NCI-H1417 (cell line): Measurements from ENCODE around the gene INHBE.
"Not testable (repeated sequence)": the region's sequence is repeated elsewhere in the genome, so short reads cannot be mapped to it uniquely, and the experiment has no call there.

ENCODE experiments used
- DNase-seq, 3 experiments: peaks; one replicate each; lab custom pipeline; 2025; lab: John Stamatoyannopoulos, UW

INHBE gene

DNA sequence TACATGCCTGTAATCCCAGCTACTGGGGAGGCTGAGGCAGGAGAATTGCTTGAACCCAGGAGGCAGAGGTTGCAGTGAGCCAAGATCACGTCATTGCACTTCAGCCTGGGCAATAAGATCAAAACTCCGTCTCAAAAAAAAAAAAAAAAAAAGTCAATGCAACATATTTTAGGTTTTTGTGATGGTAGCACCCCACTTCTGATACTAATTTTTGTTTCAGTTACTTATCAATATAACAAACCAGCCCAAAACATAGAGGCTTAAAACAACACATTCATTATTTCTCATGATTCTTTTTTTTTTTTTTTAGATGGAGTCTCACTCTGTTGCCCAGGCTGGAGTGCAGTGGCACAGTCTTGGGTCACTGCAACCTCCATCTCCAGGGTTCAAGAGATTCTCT, 13.7 kb upstream of the INHBE start:
- not testable (repeated sequence) for DNase-seq

- no peak for DNase-seq
Measured at GRCh38 chr12:57441846-57442427, 13.2 kb upstream of the INHBE start.

- not testable (repeated sequence) for DNase-seq
Measured at GRCh38 chr12:57444337-57444736, 10.8 kb upstream of the INHBE start.

GRCh38 chr12:57444744-57445143, 10.4 kb upstream of the INHBE start:
- no peak for DNase-seq

DNA sequence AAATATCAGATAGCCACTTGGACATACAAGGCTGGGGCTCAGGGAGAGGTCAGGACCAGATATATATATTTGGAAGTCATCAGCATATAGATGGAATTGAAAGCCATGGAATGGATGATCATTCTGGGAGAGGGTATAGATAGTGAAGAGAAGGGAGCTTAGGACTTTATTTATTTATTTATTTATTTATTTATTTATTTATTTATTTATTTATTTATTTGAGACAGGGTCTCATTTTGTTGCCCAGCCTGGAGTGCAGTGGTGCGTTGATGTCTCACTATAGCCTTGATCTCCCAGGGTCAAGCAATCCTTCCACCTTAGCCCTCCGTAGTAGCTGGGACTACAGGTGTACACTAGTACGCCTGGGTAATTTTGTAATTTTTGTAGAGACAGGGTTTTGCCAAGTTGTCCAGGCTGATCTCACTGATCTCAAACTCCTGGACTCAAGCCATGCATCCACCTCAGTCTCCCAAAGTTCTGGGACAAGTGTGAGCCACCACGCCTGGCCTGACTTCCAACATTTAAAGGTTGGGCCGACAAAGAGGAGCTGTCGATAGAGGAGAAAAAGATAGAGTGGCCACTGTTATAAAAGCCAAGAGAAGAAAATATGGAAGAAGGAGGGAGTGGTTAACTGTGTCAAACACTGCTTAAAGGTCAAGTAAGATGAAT, 8.7 kb upstream of the INHBE start:
- DNase-seq = no peak

DNA sequence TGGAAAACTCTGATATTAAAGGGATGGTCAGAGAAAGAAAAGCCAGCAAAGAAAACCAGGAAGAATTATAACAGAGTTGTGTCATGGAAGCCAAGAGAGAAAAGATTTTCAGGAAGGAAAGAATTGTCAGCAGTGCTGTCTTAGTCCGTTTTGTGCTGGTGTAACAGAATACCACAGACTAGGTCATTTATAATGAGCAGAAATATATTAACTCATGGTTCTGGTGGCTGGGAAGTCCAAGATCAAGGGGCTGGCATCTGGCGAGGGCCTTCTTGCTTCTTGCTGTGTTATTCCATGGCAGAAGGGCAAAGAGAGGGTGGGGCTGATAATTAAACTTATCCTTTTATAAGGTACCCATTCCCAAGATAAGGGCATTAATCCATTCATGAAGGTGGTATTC, 6.4 kb upstream of the INHBE start:
- no peak for DNase-seq

DNA sequence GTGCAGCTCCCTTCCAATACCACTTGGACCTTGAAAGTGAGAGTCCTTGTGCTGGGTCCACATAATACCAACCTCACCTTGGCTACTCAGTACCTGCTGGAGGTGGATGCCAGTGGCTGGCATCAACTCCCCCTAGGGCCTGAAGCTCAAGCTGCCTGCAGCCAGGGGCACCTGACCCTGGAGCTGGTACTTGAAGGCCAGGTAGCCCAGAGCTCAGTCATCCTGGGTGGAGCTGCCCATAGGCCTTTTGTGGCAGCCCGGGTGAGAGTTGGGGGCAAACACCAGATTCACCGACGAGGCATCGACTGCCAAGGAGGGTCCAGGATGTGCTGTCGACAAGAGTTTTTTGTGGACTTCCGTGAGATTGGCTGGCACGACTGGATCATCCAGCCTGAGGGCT, 5.7 kb upstream of the INHBE start:
- no peak for DNase-seq

DNA sequence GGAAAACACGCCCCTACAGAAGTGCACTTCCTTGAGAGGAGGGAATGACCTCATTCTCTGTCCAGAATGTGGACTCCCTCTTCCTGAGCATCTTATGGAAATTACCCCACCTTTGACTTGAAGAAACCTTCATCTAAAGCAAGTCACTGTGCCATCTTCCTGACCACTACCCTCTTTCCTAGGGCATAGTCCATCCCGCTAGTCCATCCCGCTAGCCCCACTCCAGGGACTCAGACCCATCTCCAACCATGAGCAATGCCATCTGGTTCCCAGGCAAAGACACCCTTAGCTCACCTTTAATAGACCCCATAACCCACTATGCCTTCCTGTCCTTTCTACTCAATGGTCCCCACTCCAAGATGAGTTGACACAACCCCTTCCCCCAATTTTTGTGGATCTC, 5.0 kb upstream of the INHBE start:
- DNase-seq = no peak

GRCh38 chr12:57451233-57451778, 3.8 kb upstream of the INHBE start:
- no peak for DNase-seq

DNA sequence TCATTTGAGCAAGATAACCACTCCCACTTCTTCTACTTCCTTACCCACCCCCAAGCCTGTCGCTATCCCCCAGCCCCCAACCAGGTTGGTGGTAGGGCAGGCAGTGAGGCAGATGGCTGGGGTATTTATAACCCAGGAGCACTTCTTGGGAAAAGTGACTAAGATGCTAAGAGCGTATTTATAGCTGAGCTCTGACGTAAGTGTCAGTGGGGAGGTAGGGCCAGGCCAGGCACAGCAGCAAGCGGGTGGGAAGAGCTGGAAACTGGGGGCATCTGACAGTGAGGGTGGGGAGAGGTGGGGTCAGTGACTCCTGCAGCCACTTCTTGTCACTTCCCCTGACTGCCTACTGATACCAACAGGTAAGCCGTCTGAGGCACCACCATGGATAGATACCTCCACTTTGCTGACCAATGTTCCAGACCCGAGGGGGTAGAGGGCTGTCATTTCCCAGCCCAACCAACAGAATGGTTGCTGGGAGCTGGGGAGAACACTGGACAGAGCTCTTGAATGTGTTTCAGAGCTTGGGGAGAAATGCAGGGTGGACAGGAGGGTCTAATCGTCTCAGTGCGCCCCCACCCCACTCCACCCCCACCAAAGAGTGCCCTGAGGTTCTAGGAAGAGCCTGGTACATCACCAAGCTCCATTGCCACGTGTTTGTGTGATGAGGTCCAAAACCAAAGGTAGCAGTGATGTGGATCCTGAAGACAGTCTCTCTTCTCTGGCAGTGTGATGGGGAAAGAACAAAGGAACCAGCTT, 2.7 kb upstream of the INHBE start:
- DNase-seq = no peak

DNA sequence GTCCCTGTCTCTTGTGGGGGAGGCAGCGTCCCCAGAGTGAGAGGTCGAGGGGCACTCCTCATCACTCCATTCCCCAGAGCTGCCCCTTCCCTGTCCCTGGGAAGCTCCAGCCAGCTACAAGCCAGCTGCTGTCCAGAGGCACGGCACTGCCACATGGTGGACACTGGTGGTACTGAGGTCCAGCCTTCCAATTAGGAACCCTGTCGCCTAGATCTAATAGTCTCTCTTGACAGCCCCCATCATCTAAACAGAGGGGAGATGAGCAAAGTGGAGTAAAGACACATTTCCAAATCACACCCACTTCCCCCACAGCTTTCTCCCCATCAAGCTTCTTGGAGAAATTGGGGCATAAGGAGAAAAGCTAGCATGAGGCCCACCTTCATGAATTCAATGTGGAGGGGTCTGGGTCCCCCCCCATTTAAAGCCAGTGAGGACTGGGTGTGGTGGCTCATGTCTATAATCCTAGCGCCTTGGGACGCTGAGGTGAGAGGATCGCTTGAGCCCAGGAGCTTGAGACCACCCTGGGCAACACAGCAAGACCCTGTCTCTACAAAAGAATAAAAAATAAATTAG, 2.1 kb upstream of the INHBE start:
- DNase-seq = peak; percentile 66 to 85 (median 70)

DNA sequence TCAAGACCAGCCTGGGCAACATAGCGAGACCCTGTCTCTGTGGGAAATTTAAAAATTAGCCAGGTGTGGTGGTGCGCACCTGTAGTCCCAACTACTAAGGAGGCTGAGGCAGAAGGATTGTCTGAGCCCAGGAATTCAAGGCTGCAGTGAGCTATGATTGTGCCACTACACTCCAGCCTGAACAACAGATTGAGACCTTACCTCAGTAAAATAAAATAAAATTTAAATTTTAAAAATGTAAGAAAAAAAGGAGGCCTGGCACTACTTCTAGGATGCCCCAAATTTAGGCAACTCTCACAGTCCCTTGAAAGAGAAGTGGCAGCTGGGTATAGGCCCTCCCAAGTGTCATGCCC, 918 bp upstream of the INHBE start:
- no peak for DNase-seq

DNA sequence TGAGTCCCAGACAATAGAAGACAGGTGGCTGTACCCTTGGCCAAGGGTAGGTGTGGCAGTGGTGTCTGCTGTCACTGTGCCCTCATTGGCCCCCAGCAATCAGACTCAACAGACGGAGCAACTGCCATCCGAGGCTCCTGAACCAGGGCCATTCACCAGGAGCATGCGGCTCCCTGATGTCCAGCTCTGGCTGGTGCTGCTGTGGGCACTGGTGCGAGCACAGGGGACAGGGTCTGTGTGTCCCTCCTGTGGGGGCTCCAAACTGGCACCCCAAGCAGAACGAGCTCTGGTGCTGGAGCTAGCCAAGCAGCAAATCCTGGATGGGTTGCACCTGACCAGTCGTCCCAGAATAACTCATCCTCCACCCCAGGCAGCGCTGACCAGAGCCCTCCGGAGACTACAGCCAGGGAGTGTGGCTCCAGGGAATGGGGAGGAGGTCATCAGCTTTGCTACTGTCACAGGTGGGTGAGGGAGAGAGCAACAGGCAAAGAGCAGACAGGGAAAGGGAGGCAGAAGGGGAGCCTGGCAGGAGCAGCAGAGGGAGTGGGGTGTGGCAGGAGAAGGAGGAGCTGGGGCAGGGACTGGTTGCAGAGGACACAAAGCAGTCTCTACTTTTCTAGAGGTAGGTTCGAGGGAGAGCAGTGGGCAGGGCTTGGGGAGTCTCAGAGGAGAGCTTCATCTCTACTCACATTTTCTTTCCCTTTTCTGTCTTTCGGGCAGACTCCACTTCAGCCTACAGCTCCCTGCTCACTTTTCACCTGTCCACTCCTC, 452 bp downstream of the INHBE start:
- peak in 1 of 3 experiments; percentile 83 for DNase-seq

DNA sequence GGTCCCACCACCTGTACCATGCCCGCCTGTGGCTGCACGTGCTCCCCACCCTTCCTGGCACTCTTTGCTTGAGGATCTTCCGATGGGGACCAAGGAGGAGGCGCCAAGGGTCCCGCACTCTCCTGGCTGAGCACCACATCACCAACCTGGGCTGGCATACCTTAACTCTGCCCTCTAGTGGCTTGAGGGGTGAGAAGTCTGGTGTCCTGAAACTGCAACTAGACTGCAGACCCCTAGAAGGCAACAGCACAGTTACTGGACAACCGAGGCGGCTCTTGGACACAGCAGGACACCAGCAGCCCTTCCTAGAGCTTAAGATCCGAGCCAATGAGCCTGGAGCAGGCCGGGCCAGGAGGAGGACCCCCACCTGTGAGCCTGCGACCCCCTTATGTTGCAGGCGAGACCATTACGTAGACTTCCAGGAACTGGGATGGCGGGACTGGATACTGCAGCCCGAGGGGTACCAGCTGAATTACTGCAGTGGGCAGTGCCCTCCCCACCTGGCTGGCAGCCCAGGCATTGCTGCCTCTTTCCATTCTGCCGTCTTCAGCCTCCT, 1.1 kb downstream of the INHBE start:
- peak in 2 of 3 experiments; percentile 61 to 63 for DNase-seq

- DNase-seq = no peak
Measured at GRCh38 chr12:57456737-57457490, 1.8 kb downstream of the INHBE start.

DNA sequence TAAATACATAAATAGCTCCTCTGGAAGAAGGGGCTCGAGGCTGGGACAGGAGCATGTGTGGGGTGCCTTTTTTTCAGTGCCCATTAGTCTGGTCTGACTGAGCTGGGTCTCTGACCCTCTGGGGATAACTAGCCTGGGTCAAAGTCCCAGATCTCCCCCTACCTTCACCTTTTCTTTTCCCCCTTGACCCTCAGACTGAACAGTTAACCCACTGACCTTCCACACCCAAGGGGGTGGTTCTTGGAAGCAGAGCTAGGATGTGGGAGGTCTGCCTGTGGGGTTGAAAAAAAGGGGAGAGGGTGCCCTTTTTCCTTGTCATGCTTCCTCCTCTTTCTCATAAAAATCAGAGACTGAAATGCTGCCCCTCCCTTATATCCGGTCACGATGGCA, 3.6 kb downstream of the INHBE start:
- no peak for DNase-seq

- DNase-seq = peak; percentile 92 to 96 (median 94)
Measured at GRCh38 chr12:57459055-57459749, 4.1 kb downstream of the INHBE start.

DNA sequence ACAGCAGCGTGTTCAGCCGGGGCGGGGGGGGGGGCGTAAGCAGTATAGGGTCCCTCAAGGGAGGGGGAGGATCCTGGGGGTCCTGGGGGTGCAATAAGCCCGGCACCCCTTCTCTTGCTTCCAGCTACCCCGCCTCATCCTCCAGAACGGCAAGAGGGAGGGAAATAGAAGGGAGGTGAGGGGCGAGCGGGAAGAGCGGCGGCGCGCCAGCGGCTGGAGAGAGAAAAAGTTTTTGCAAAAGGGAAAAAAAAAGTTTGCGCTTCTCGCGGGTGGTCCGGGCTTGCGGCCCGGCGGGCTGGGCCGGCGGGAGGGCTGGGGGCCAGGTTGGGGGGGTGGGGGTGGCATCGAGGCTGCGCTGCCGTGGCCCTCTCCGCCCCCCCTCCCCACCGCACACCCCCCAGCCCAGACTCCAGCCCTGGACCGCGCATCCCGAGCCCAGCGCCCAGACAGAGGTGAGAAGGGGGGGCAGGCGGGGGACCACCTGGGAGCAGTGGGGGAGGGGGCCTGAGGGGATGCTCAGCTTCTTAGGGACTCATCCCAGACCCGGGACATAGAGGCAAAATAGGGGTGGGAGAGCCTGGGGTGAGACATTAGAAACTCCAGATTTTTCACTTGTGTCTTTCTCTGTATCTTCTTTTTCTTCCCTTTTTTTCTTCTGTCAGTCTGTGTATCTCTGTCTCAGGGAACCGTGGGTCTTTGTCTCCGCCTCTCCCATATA, 4.8 kb downstream of the INHBE start, which contains the start of gene GLI1:
Gene GLI1 (plus strand): TSS at position 36 of the 718 bp plus-strand sequence. CDS start 3,907 bp downstream, outside the sequence.
- DNase-seq = no peak

- DNase-seq = peak in 1 of 3 experiments; percentile 26
Measured at GRCh38 chr12:57460468-57460784, 5.3 kb downstream of the INHBE start.

DNA sequence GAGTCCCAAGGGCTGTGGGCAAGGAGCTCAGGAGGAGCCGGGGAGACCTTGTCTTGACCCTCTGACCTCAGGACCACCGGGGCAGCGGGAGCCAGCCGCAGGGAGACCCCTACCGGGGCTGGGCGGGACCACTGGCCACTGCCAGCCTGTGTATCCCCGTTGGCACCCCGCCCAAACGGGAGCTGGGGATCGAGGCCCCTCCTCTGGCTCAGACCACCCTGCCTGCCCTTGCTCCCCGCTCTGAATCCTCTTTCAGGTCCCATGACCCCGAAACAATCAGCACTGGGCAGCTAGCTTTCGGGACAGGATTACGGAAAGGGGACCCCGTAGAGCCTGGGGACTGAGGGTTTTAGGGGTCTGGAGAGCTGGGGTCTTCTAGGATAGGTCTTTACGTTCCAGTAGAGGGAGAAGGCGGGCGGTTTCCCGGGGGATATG, 5.8 kb downstream of the INHBE start:
- no peak for DNase-seq
